HG03432 (cell line): ENCODE measurements around the gene C19orf47.

ENCODE experiments used
- ATAC-seq: cut with Tn5 transposase; IDR thresholded peaks from one replicate; pipeline ENCODE4 v1.9.1; 2021; ENCODE audit warnings: mild to moderate bottlenecking, moderate library complexity; ENCODE audit not compliant: unreplicated experiment

Gene C19orf47

DNA sequence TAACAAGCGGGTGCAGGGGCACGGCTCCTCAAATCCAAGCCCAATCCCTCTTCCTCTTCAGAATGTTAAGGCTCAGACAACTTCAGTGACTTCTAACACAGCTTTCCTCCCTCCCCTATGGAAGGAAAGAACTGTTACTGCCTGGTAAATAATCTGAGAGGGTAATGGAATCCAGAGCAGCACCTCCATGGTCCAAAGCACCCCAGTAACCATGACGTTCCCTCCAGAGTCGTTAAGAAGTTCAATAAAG is 64.0 kb downstream of the C19orf47 start:
- no peak for ATAC-seq

- no peak for ATAC-seq
Observed at GRCh38 chr19:40283414-40284250, 64.6 kb downstream of the C19orf47 start.

DNA sequence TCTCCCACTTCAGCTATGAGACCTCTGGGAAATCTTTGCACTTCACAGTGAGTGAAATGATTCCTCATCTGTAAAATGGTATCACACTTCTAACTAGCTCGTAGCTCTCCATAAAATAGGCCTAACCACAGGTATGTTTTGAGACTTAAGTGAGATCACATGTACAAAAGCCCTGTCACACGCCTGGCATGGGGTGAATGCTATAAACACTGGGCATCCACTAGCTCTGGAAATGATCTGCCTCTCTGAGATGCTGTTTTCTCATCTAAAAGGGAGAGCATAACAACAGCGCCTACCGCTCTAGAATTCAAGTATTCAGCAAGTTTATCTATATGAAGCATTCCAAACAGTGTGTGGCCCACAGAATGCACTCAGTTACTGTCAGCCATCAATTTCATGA is 65.3 kb downstream of the C19orf47 start:
- no peak for ATAC-seq

DNA sequence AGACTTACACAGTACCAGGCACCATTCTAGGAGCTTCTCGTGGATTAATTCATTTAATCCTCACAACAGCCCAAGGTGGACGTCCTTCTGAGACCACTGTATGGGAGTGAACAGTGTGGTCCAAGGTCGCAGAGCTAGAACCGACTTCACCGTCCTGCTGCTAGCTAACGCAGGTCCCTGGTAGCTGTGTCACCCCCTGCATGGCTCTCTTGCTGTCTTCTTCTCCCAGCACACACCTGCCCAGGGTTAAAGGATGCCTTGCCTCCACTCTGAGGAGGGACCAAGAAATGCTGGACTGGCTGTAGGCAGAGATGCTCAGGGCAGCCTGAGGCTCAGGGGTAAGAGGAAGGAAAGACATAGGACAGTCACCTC is 66.0 kb downstream of the C19orf47 start:
- ATAC-seq: no peak

GRCh38 chr19:40281381-40282208 is 66.6 kb downstream of the C19orf47 start:
- no peak for ATAC-seq

DNA sequence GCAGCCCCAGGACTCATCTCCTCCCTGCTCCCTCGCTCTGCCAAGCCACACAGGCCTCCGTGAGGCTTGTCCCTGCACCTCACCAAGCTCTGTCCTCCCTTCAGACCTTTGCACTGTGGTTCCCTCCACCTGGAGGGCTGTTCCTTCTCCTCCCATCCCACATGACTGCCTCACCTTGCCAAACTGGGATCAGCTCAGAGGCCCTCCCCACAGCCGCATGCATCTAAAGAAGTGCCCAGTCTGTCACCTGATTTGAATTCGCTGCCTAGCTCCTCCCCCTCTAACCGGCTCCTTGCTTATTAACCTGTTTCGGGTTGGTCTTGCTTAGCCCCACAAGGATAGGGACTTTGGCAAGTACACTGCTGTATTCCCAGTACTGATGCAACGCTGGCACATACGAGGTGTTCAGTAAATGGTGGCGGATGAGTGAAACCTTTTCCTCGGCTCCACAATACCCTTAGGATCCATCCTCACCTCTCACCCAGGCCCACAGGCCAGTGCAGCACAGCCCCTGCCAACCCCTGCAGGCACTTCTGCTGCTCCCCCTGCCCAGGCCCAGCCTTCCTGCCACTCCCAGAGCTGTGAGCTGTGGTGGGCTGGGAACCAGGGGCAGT is 67.5 kb downstream of the C19orf47 start:
- no peak for ATAC-seq

DNA sequence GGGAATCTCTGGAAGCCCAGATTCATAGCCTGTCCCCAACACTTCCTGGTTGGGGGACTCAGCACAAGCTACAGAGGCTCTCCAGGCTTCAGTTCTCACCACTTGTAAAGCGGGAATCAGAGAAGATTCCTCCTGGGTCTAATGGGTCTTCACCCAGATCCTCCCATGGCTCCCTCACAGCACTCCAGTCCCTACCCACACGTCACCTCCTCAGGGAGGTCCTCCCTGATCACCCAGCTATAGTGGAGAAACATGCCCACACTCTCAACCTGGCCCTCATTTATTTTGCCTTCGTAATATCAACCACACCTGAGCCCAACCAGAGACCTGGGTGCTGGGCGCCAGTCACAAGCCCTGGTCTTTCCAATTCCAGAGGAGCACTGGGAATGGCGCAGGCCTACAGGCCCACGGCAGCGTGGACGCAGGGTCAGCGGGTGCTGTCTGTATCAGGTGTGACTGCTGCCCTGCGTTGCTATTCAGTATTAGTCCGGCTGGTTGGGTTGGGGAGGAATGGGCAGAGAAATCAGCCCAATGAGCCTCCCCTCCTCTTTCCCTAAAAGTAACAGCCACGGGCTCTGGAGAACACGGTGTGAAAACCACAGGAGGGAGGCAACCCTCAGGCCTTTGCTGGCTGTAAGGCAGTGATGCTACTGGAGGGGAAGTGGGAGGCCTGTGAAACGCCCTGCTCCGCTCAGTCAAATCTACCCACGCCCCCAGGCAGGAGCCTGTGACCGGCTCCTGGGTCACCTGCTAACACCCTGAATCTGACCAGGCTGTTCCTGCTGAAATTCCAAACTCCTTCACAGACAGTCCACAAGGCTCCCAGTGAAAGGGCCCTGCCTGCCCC is 68.2 kb downstream of the C19orf47 start:
- no peak for ATAC-seq

DNA sequence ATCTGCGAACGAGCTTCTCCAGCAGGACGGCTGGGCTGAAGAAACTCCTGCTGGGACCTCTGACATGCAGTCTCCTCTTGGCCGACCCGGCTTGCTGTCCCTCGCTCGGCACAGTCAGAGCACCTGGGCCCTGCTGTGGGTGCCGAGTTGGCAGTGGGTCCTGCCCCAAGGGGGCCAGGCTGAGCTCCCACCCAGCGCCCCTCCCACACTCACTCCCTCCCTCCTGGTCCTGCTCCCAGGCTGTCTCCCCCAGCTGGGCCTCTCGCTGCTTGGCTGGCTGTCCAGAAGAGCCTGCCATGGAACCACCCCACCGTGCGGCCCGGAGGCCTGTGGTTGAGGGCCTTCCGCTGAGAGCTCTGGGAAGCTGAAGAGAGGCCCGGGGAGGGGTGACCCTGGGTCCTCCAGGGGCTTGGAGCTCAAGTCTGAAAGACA is 69.1 kb downstream of the C19orf47 start:
- ATAC-seq: no peak

DNA sequence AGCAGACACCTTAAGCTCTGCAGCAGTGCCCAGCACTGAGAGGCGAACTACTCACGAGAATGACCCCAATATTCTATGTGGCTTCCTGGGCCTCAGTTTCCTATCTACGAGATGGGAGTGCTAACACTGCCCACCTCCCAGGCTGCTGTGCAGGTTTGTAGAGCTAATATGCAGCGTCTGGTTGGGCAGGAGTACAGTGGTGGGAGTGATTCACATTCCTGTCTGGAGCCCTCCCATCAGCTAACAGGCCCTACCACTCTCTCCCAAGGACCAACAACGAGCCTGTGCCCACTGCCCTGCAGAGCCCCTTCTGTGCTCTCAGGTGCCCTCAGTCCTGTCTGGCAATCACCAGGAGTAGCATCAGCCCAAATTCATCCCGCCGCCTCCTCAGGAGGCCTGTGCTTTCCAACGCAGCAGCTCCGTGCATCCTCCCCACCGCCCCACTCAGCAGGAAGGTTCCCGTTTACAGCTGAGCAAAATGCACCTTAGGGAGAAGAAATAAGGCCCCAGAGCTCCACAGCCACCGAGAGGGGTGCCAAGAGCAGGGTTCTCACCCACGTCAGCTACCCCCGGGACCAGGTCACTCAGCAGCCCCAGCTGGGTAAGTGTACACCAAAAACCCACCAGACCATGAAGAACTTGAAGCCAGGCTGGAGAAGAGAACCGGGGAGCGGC is 69.7 kb downstream of the C19orf47 start:
- ATAC-seq: no peak

DNA sequence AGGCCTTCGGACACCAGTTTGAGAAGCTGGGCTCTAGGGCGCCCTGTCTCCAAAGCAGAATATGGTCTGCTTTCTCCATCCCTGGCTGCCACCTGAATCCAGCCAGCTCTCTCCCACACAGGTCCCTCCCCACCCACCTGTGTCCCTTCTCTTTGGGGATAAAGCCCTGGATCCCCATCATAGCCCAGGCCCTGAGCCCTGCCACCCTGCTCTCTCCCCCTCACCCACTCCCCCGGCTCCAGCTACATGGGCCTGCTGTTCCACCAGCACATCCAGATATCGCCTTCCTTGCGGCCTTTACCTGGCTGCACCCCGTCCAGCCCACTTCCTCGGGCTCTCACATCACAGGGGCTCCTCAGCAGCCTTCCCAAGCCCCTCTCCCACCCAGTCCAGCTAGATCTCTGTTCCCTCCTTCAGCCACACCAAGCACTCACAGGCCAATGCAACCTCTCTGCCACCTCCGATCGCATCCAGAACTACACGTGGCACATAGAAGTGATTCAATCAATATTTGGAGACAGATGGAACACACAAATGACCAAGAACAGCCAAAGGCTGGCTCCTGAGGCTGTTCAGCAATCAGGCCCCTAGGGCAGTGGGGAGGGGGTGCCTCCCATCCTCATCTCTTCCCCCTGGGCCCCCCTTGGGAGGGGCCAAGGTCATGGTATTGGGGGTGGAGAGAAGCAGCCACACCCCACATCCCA is 70.7 kb downstream of the C19orf47 start:
- no peak for ATAC-seq

DNA sequence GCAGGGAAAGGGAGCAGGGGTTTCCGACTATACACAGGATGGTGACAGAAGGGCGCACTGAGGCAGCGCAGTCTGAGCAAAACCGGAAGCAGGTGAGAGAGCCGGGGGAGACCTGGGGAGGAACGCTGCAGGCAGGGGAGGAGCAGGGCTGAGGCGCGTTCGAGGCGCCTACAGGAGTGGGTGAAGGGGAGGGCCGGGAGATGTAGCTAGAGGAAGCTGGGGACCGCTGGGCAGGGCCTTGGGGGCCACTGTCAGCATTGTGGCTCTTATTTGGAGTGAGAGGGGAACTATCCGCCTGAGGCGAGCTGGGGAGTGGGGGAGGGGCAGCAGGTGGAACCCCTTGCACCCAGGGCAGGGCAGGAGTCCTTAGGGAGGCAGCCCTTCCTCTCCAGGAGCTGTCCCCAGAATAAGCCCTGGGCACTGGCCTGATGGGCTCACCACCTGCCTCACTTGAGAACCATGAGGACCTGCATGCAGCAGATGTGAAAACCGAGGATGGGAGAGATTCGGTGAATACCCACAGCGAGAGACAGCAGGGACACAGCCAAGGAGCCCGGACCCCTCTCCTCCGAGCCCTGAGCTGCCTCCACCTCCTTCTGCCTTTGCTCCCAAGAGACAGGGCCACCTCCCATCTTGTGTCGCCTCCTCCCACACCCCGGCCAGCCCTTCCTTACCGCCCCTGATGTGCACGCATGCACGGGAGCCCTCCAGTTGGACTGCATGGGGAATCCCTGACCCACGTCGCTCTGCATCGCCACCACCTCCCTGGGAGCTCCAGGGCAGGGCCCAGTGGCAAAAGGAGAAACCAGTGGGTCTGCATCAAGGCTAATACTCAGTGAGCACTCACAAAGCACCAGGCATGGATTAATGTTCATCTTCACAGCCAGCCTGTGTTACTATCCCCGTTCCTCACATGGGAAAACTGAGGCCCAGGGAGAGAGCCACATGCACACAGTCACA is 73.3 kb downstream of the C19orf47 start:
- no peak for ATAC-seq

- ATAC-seq: no peak
Observed at GRCh38 chr19:40273469-40274360, 74.5 kb downstream of the C19orf47 start.

GRCh38 chr19:40272261-40272660 is 75.9 kb downstream of the C19orf47 start:
- no peak for ATAC-seq

DNA sequence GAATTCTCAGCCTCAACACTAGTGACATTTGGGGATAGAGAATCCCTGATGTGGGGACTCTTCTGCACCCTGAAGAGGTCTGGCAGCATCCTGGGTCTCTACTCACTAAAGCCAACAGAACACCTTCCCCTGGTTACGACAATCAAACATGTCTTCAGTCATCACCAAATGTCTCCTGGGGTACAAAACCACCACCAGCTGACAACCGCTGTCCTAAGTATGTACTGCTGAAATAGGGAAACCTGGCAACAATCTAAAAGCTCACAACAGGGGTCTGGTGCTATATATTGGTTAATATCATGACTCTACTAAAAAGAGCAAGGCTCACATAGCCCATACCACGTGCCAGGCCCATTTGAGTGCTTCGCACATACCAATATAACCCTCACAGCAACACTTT is 76.5 kb downstream of the C19orf47 start:
- no peak for ATAC-seq

DNA sequence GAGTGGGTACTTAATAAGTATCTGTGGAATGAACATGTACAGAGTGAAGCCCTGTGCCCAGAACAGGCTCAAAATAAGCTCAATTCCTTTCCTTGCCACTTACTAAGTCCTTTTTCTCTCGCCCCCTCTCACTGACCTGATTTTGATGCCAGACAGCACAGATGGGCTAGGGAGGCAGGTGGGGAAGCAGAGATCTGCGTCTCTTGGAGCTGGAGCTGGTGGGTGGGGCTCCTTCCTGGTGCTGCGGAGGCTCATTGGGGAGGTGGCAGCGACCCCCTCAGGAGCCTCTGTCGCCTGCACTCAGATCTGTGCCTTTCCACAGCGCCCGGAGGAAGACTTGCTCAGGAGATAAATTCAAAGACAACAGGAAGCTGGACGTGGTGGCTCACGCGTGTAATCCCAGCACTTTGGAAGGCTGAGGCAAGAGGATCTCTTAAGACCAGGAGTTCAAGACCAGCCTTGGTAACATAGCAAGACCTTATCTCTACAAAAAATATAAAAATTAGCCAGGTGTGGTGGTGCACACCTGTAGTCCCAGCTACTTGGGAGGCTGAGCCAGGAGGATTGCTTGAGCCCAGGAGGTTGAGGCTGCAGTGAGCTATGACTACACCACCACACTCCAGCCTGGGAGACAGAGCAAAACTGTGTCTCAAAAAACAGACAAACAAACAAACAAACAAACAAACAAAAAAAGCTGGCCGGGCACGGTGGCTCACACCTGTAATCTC is 77.7 kb downstream of the C19orf47 start:
- no peak for ATAC-seq
